ENCODE results near the gene ATP10D. TPM values are rescaled to one million over a fixed set of nuclear protein-coding genes. Genes with fewer than 3 reads are reported as not detected.
"Not testable (repeated sequence)": the region's sequence is repeated elsewhere in the genome, so short reads cannot be mapped to it uniquely, and the experiment has no call there.

The ATP10D gene
- total RNA-seq, 2 experiments from 2014 or later, result 2.5 to 2.8 TPM

GRCh38 chr4:47486727-47487126, 1.7 kb downstream of the ATP10D start:
- intact Hi-C loops (cut with DNase I, micrococcal nuclease), result loop anchor here in 1 of 2 experiments (5.0 kb wide), 1 partner anchor 76 kb away; no protein-coding TSS in a partner anchor

GRCh38 chr4:47488706-47489105, 3.6 kb downstream of the ATP10D start:
- no peaks in the 10 kb centered on the region for H3K9me3 Mint-ChIP-seq (ENCODE audit: low read depth)
- intact Hi-C loops (cut with DNase I, micrococcal nuclease), result loop anchor here in 1 of 2 experiments (5.0 kb wide), 1 partner anchor 74 kb away; no protein-coding TSS in a partner anchor
- no peak for DNase-seq
- no peak overlapping the region for H3K4me3 Mint-ChIP-seq
- CTCF ChIA-PET, result interaction anchor here (0.6 to 1.0 kb wide), 3 partner anchors 75 to 654 kb away, joined by 3 read pairs; no protein-coding TSS in a partner anchor
- no peak overlapping the region for H3K27ac Mint-ChIP-seq
- peaks cover 38% of the 10 kb centered on the region for H3K4me1 Mint-ChIP-seq
- no peaks in the 10 kb centered on the region for H3K36me3 Mint-ChIP-seq (ENCODE audit: low read depth)
- no peak for ATAC-seq
- H3K27me3 Mint-ChIP-seq, result no peaks in the 10 kb centered on the region
- POLR2A ChIA-PET, result no interaction called here

More at GRCh38 chr4:47486727-47487126, 1.7 kb downstream of the ATP10D start:
- H3K27ac Mint-ChIP-seq; DNase-seq; H3K27me3 Mint-ChIP-seq; ATAC-seq; H3K9me3 Mint-ChIP-seq (ENCODE audit: low read depth); H3K36me3 Mint-ChIP-seq (ENCODE audit: low read depth); POLR2A ChIA-PET; H3K4me3 Mint-ChIP-seq: not testable (repeated sequence)
- H3K4me1 Mint-ChIP-seq, result peaks cover 37% of the 10 kb centered on the region
- CTCF ChIA-PET, result interaction anchor here (0.8 kb wide), 1 partner anchor 687 kb away, joined by 3 read pairs; no protein-coding TSS in a partner anchor

- no peaks in the 10 kb centered on the region for H3K36me3 Mint-ChIP-seq (ENCODE audit: low read depth)
- no peak overlapping the region for H3K4me3 Mint-ChIP-seq
- intact Hi-C loops (cut with DNase I, micrococcal nuclease), result loop anchor here in 1 of 2 experiments (2.0 kb wide), 1 partner anchor 74 kb away; no protein-coding TSS in a partner anchor
- ChIA-PET POLR2A (interaction anchor here (0.6 kb wide), 1 partner anchor 177 kb away, joined by 6 read pairs; no protein-coding TSS in a partner anchor), CTCF (no interaction called here)
- H3K9me3 Mint-ChIP-seq (ENCODE audit: low read depth), result no peaks in the 10 kb centered on the region
- peaks cover 25% of the 10 kb centered on the region for H3K4me1 Mint-ChIP-seq
- DNase-seq (peak; percentile 38), ATAC-seq (peak; percentile 97)
- H3K27me3 Mint-ChIP-seq, result no peaks in the 10 kb centered on the region
- H3K27ac Mint-ChIP-seq, result no peak overlapping the region
Measured at GRCh38 chr4:47490550-47490949, 5.5 kb downstream of the ATP10D start.

GRCh38 chr4:47493238-47494123, 8.4 kb downstream of the ATP10D start:
- ChIA-PET CTCF (interaction anchor here (1.2 to 2.0 kb wide), 3 partner anchors 66 to 72 kb away, joined by 3 to 5 read pairs (median 5); no protein-coding TSS in a partner anchor), POLR2A (no interaction called here)
- H3K36me3 Mint-ChIP-seq (ENCODE audit: low read depth), result no peaks in the 10 kb centered on the region
- no peaks in the 10 kb centered on the region for H3K9me3 Mint-ChIP-seq (ENCODE audit: low read depth)
- intact Hi-C loops (cut with DNase I, micrococcal nuclease), result no loop called here
- H3K27me3 Mint-ChIP-seq, result no peaks in the 10 kb centered on the region
- no peak overlapping the region for H3K4me3 Mint-ChIP-seq
- no peak overlapping the region for H3K27ac Mint-ChIP-seq
- H3K4me1 Mint-ChIP-seq, result peaks cover 18% of the 10 kb centered on the region
- DNase-seq (no peak), ATAC-seq (no peak)

- Mint-ChIP-seq H3K9me3 (ENCODE audit: low read depth) (no peaks in the 10 kb centered on the region), H3K4me1 (peaks cover 18% of the 10 kb centered on the region), H3K27me3 (no peaks in the 10 kb centered on the region), H3K36me3 (ENCODE audit: low read depth) (no peaks in the 10 kb centered on the region), H3K4me3 (no peak overlapping the region), H3K27ac (no peak overlapping the region)
- ChIA-PET CTCF (interaction anchor here (1.7 to 2.0 kb wide), 2 partner anchors 70 to 71 kb away, joined by 5 read pairs; no protein-coding TSS in a partner anchor), POLR2A (no interaction called here)
- intact Hi-C loops (cut with DNase I, micrococcal nuclease), result no loop called here
- no peak for ATAC-seq
- no peak for DNase-seq
Measured at GRCh38 chr4:47494124-47494430, 9.0 kb downstream of the ATP10D start.

GRCh38 chr4:47498899-47499298, 13.8 kb downstream of the ATP10D start:
- Mint-ChIP-seq H3K36me3 (ENCODE audit: low read depth) (no peaks in the 10 kb centered on the region), H3K9me3 (ENCODE audit: low read depth) (no peaks in the 10 kb centered on the region), H3K27me3 (no peaks in the 10 kb centered on the region), H3K27ac (no peak overlapping the region), H3K4me3 (no peak overlapping the region), H3K4me1 (no peaks in the 10 kb centered on the region)
- DNase-seq, result no peak
- ChIA-PET POLR2A (no interaction called here), CTCF (no interaction called here)
- ATAC-seq, result no peak
- intact Hi-C loops (cut with DNase I, micrococcal nuclease), result no loop called here

- H3K4me1 Mint-ChIP-seq, result no peaks in the 10 kb centered on the region
- no peaks in the 10 kb centered on the region for H3K9me3 Mint-ChIP-seq (ENCODE audit: low read depth)
- ATAC-seq (no peak), DNase-seq (no peak)
- H3K27ac Mint-ChIP-seq, result no peak overlapping the region
- intact Hi-C loops (cut with DNase I, micrococcal nuclease), result no loop called here
- no peaks in the 10 kb centered on the region for H3K27me3 Mint-ChIP-seq
- ChIA-PET CTCF (interaction anchor here (1.3 kb wide), 1 partner anchor 10 kb away, joined by 3 read pairs; no protein-coding TSS in a partner anchor), POLR2A (no interaction called here)
- H3K36me3 Mint-ChIP-seq (ENCODE audit: low read depth), result no peaks in the 10 kb centered on the region
- no peak overlapping the region for H3K4me3 Mint-ChIP-seq
Measured at GRCh38 chr4:47499700-47500099, 14.6 kb downstream of the ATP10D start.

- intact Hi-C loops (cut with DNase I, micrococcal nuclease), result no loop called here
- CTCF ChIA-PET, result interaction anchor here (1.3 kb wide), 1 partner anchor 11 kb away, joined by 3 read pairs; no protein-coding TSS in a partner anchor
- no peak for ATAC-seq
- Mint-ChIP-seq H3K27me3 (no peaks in the 10 kb centered on the region), H3K4me1 (no peaks in the 10 kb centered on the region), H3K27ac (no peak overlapping the region), H3K9me3 (ENCODE audit: low read depth) (no peaks in the 10 kb centered on the region), H3K36me3 (ENCODE audit: low read depth) (no peaks in the 10 kb centered on the region), H3K4me3 (no peak overlapping the region)
- POLR2A ChIA-PET, result no interaction called here
- no peak for DNase-seq
Measured at GRCh38 chr4:47500776-47501175, 15.7 kb downstream of the ATP10D start.

GRCh38 chr4:47505147-47505546, 20.1 kb downstream of the ATP10D start:
- POLR2A ChIA-PET, result no interaction called here
- no peaks in the 10 kb centered on the region for H3K27me3 Mint-ChIP-seq
- H3K36me3 Mint-ChIP-seq (ENCODE audit: low read depth), result no peaks in the 10 kb centered on the region

GRCh38 chr4:47505666-47506065, 20.6 kb downstream of the ATP10D start:
- peaks cover 4% of the 10 kb centered on the region for H3K4me1 Mint-ChIP-seq
- no peaks in the 10 kb centered on the region for H3K27me3 Mint-ChIP-seq
- no peak for DNase-seq
- no peak for ATAC-seq
- H3K36me3 Mint-ChIP-seq (ENCODE audit: low read depth), result no peaks in the 10 kb centered on the region
- POLR2A ChIA-PET, result no interaction called here
- CTCF ChIA-PET, result no interaction called here
- no peaks in the 10 kb centered on the region for H3K9me3 Mint-ChIP-seq (ENCODE audit: low read depth)
- no peak overlapping the region for H3K4me3 Mint-ChIP-seq
- intact Hi-C loops (cut with DNase I, micrococcal nuclease), result no loop called here
- no peak overlapping the region for H3K27ac Mint-ChIP-seq

More at GRCh38 chr4:47505147-47505546, 20.1 kb downstream of the ATP10D start:
- H3K9me3 Mint-ChIP-seq (ENCODE audit: low read depth), result no peaks in the 10 kb centered on the region
- DNase-seq (no peak), ATAC-seq (no peak)
- no peak overlapping the region for H3K4me3 Mint-ChIP-seq
- CTCF ChIA-PET, result no interaction called here
- no peak overlapping the region for H3K27ac Mint-ChIP-seq
- intact Hi-C loops (cut with DNase I, micrococcal nuclease), result no loop called here
- no peaks in the 10 kb centered on the region for H3K4me1 Mint-ChIP-seq

- Mint-ChIP-seq H3K36me3 (ENCODE audit: low read depth) (no peaks in the 10 kb centered on the region), H3K4me1 (peaks cover 4% of the 10 kb centered on the region), H3K27me3 (no peaks in the 10 kb centered on the region), H3K27ac (no peak overlapping the region), H3K9me3 (ENCODE audit: low read depth) (no peaks in the 10 kb centered on the region), H3K4me3 (no peak overlapping the region)
- ATAC-seq (no peak), DNase-seq (no peak)
- POLR2A ChIA-PET, result no interaction called here
- intact Hi-C loops (cut with DNase I, micrococcal nuclease), result no loop called here
- CTCF ChIA-PET, result no interaction called here
Measured at GRCh38 chr4:47510506-47511143, 25.6 kb downstream of the ATP10D start.

- Mint-ChIP-seq H3K36me3 (ENCODE audit: low read depth) (no peaks in the 10 kb centered on the region), H3K27me3 (no peaks in the 10 kb centered on the region), H3K27ac (no peak overlapping the region), H3K4me3 (no peak overlapping the region), H3K4me1 (peaks cover 4% of the 10 kb centered on the region), H3K9me3 (ENCODE audit: low read depth) (no peaks in the 10 kb centered on the region)
- intact Hi-C loops (cut with DNase I, micrococcal nuclease), result no loop called here
- ATAC-seq, result no peak
- POLR2A ChIA-PET, result no interaction called here
- no peak for DNase-seq
- CTCF ChIA-PET, result no interaction called here
Measured at GRCh38 chr4:47513461-47513860, 28.4 kb downstream of the ATP10D start.

All from activated CD4-positive, alpha-beta T cell treated with anti-CD3 and anti-CD28 coated beads for 36 hours (primary cell).